Measurements from ENCODE around the gene RPGRIP1L.
"Not testable (repeated sequence)": the region's sequence is repeated elsewhere in the genome, so short reads cannot be mapped to it uniquely, and the experiment has no call there.

Gene RPGRIP1L

DNA sequence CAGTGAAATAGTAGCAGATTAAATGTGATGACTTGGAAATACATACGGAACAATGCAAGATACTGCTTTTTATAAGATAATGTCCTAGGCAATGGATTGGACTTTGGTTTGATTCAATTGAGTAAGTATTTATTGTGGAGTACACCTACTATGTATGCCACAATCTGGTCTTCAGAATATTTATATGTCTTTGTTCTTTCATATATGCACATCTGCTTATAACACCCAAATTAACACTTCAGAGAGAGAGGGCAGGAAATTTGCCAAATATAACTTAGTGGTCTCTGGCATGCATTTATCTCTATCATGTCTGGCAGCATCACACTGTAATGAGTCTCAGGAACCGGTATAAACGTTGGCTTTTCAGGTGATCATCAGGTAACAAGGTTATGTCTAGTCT lies 16.9 kb downstream of the RPGRIP1L start:
- H3K4me2 ChIP-seq (ENCODE audit: low read length) = no peak overlapping the region
- TF ChIP-seq, protein P1, sequence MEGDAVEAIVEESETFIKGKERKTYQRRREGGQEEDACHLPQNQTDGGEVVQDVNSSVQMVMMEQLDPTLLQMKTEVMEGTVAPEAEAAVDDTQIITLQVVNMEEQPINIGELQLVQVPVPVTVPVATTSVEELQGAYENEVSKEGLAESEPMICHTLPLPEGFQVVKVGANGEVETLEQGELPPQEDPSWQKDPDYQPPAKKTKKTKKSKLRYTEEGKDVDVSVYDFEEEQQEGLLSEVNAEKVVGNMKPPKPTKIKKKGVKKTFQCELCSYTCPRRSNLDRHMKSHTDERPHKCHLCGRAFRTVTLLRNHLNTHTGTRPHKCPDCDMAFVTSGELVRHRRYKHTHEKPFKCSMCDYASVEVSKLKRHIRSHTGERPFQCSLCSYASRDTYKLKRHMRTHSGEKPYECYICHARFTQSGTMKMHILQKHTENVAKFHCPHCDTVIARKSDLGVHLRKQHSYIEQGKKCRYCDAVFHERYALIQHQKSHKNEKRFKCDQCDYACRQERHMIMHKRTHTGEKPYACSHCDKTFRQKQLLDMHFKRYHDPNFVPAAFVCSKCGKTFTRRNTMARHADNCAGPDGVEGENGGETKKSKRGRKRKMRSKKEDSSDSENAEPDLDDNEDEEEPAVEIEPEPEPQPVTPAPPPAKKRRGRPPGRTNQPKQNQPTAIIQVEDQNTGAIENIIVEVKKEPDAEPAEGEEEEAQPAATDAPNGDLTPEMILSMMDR (IDR thresholded peaks at IDR 0.05) = no peak
- H2AFZ ChIP-seq = no peak overlapping the region
- no peaks in the 10 kb centered on the region for H3K27me3 ChIP-seq (ENCODE audit: control insufficient read depth, insufficient read depth, low read length)
- no peaks in the 10 kb centered on the region for H3K79me2 ChIP-seq
- H3K27ac ChIP-seq = no peak overlapping the region
- H3K9me3 ChIP-seq (ENCODE audit: control insufficient read depth, low read length) = no peaks in the 10 kb centered on the region
- no peak overlapping the region for H3K4me3 ChIP-seq (ENCODE audit: low read depth, low read length)
- H3K36me3 ChIP-seq (ENCODE audit: control insufficient read depth, insufficient read depth, low read length) = no peaks in the 10 kb centered on the region
- no peak overlapping the region for H3K9ac ChIP-seq
- no peaks in the 10 kb centered on the region for H3K4me1 ChIP-seq

DNA sequence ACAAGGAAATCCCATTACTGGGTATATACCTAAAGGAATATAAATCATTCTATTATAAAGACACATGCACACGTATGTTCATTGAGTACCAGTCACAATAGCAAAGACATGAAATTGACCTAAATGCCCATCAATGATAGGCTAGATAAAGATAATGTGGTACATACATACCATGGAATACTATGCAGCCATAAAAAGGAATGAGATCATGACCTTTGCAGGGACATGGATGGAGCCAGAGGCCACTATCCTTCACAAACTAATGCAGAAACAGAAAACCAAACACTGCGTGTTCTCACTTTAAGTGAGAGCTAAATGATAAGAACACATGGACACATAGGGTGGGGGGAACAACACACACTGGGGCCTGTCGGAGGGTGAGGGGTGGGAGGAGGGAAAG lies 18.3 kb downstream of the RPGRIP1L start:
- H2AFZ ChIP-seq; H3K36me3 ChIP-seq (ENCODE audit: control insufficient read depth, insufficient read depth, low read length); H3K9me3 ChIP-seq (ENCODE audit: control insufficient read depth, low read length): not testable (repeated sequence)

GRCh38 chr16:53681354-53681753 lies 22.3 kb downstream of the RPGRIP1L start:
- Histone ChIP-seq H3K27ac (no peak overlapping the region), H3K79me2 (no peaks in the 10 kb centered on the region), H3K4me3 (ENCODE audit: low read depth, low read length) (no peak overlapping the region), H2AFZ (no peak overlapping the region), H3K4me1 (no peaks in the 10 kb centered on the region), H3K9ac (no peak overlapping the region), H3K27me3 (ENCODE audit: control insufficient read depth, insufficient read depth, low read length) (no peaks in the 10 kb centered on the region), H3K36me3 (ENCODE audit: control insufficient read depth, insufficient read depth, low read length) (no peaks in the 10 kb centered on the region), H3K4me2 (ENCODE audit: low read length) (no peak overlapping the region), H3K9me3 (ENCODE audit: control insufficient read depth, low read length) (no peaks in the 10 kb centered on the region)
- TF ChIP-seq, protein P1 (IDR thresholded peaks at IDR 0.05) = no peak

More for the DNA sequence above, 18.3 kb downstream of the RPGRIP1L start:
- H3K9ac ChIP-seq; H3K4me2 ChIP-seq (ENCODE audit: low read length); H3K79me2 ChIP-seq; H3K4me1 ChIP-seq; H3K4me3 ChIP-seq (ENCODE audit: low read depth, low read length); H3K27ac ChIP-seq; H3K27me3 ChIP-seq (ENCODE audit: control insufficient read depth, insufficient read depth, low read length): not testable (repeated sequence)

DNA sequence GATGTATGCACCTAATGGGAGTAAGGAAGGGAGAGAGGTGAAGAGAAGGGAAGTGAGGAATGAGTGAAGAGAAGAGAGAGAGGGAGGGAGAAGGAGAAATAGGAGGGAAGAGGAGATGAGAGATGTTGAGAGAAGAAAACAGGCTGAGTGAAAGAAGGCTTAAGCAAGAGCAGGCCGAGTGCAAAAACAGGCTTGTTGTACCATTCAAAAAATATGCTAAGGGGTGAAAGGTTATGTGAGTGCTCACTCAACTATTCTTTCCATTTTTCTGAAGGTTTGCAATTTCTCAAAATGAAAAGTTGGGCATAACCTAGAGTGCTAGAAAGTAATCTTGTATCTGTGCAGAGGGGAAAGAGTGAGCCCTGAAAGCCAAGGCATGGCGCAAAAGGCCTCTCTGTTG lies 22.9 kb downstream of the RPGRIP1L start:
- Histone ChIP-seq H3K4me3 (ENCODE audit: low read depth, low read length) (no peak overlapping the region), H3K4me2 (ENCODE audit: low read length) (no peak overlapping the region), H3K27me3 (ENCODE audit: control insufficient read depth, insufficient read depth, low read length) (no peaks in the 10 kb centered on the region), H3K4me1 (no peaks in the 10 kb centered on the region), H3K9ac (no peak overlapping the region), H2AFZ (no peak overlapping the region), H3K36me3 (ENCODE audit: control insufficient read depth, insufficient read depth, low read length) (no peaks in the 10 kb centered on the region), H3K9me3 (ENCODE audit: control insufficient read depth, low read length) (no peaks in the 10 kb centered on the region), H3K79me2 (no peaks in the 10 kb centered on the region), H3K27ac (no peak overlapping the region)
- TF ChIP-seq, protein P1 (IDR thresholded peaks at IDR 0.05) = no peak

GRCh38 chr16:53678756-53679343 lies 24.8 kb downstream of the RPGRIP1L start:
- H3K36me3 ChIP-seq (ENCODE audit: control insufficient read depth, insufficient read depth, low read length) = no peaks in the 10 kb centered on the region
- no peaks in the 10 kb centered on the region for H3K9me3 ChIP-seq (ENCODE audit: control insufficient read depth, low read length)
- no peaks in the 10 kb centered on the region for H3K79me2 ChIP-seq
- TF ChIP-seq, protein P1 (IDR thresholded peaks at IDR 0.05) = no peak
- no peaks in the 10 kb centered on the region for H3K27me3 ChIP-seq (ENCODE audit: control insufficient read depth, insufficient read depth, low read length)
- no peak overlapping the region for H3K9ac ChIP-seq
- H3K27ac ChIP-seq = no peak overlapping the region
- no peak overlapping the region for H3K4me2 ChIP-seq (ENCODE audit: low read length)
- H3K4me1 ChIP-seq = no peaks in the 10 kb centered on the region
- no peak overlapping the region for H2AFZ ChIP-seq
- H3K4me3 ChIP-seq (ENCODE audit: low read depth, low read length) = no peak overlapping the region
